Subcutaneous abdominal adipose tissue (tissue), 5 donors: ENCODE measurements around the gene OAS2.
"Not testable (repeated sequence)": the region's sequence is repeated elsewhere in the genome, so short reads cannot be mapped to it uniquely, and the experiment has no call there.

Experiments used
- H3K27ac ChIP-seq: one replicate; pipeline ENCODE4 v1.7.0; 2013; ENCODE audit warnings: low read depth, mild to moderate bottlenecking, inconsistent platforms, low read length, moderate library complexity
- H3K27me3 ChIP-seq, 5 donors: one replicate each; pipeline ENCODE4 v1.7.0; 2013; ENCODE audit warnings: low read length in 5 of 5, inconsistent platforms in 1 of 5; ENCODE audit not compliant: control insufficient read depth in 5 of 5, insufficient read depth in 4 of 5
- H3K36me3 ChIP-seq, 5 donors: one replicate each; pipeline ENCODE4 v1.7.0; 2013; ENCODE audit warnings: low read length in 5 of 5; ENCODE audit not compliant: control insufficient read depth in 5 of 5, insufficient read depth in 5 of 5
- H3K4me1 ChIP-seq, 5 donors: one replicate each; pipeline ENCODE4 v1.7.0; 2013; ENCODE audit warnings: low read length in 5 of 5, mild to moderate bottlenecking in 3 of 5, moderate library complexity in 1 of 5; ENCODE audit not compliant: control insufficient read depth in 5 of 5, insufficient read depth in 5 of 5
- H3K4me3 ChIP-seq, 5 donors: one replicate each; pipeline ENCODE4 v1.7.0; 2013; ENCODE audit warnings: low read length in 5 of 5, low read depth in 1 of 5
- H3K9ac ChIP-seq, 5 donors: one replicate each; pipeline ENCODE4 v1.7.0; 2013; ENCODE audit warnings: low read length in 5 of 5, mild to moderate bottlenecking in 4 of 5, moderate library complexity in 3 of 5
- H3K9me3 ChIP-seq, 5 donors: one replicate each; pipeline ENCODE4 v1.7.0; 2013; ENCODE audit warnings: low read length in 5 of 5; ENCODE audit not compliant: control insufficient read depth in 5 of 5
- donor health status: healthy.
- donor health status: healthy.
- donor health status: healthy.
- donor health status: healthy.
- donor health status: healthy.

Gene OAS2

GRCh38 chr12:112977139-112977538 lies 1.2 kb upstream of the OAS2 start:
- Histone ChIP-seq H3K27ac (no peak overlapping the region), H3K9ac (peak overlapping the region in 1 of 5 donors; percentile 4), H3K27me3 (no peaks in the 10 kb centered on the region), H3K4me1 (peaks cover 2 to 31% (median 27%) of the 10 kb centered on the region in 5 donors), H3K36me3 (no peaks in the 10 kb centered on the region), H3K9me3 (peaks cover 0 to under 1% (median 0%) of the 10 kb centered on the region in 5 donors), H3K4me3 (no peak overlapping the region)

- peak overlapping the region; percentile 71 to 96 (median 77) for H3K4me3 ChIP-seq
- peak overlapping the region in 4 of 5 donors; percentile 4 to 74 (median 72) for H3K9ac ChIP-seq
- H3K36me3 ChIP-seq = no peaks in the 10 kb centered on the region
- peak overlapping the region; percentile 80 for H3K27ac ChIP-seq
- no peaks in the 10 kb centered on the region for H3K27me3 ChIP-seq
- peaks cover 2 to 31% (median 27%) of the 10 kb centered on the region in 5 donors for H3K4me1 ChIP-seq
- peaks cover 0 to 3% (median 0%) of the 10 kb centered on the region in 5 donors for H3K9me3 ChIP-seq
Measured at GRCh38 chr12:112977641-112978040, 678 bp upstream of the OAS2 start.

GRCh38 chr12:112979041-112979680 lies 842 bp downstream of the OAS2 start:
- H3K4me3 ChIP-seq = peak overlapping the region; percentile 71 to 96 (median 77)
- H3K9me3 ChIP-seq = peaks cover 0 to 3% (median 0%) of the 10 kb centered on the region in 5 donors
- H3K4me1 ChIP-seq = peaks cover 2 to 31% (median 27%) of the 10 kb centered on the region in 5 donors
- H3K27me3 ChIP-seq = no peaks in the 10 kb centered on the region
- no peaks in the 10 kb centered on the region for H3K36me3 ChIP-seq
- H3K27ac ChIP-seq = peak overlapping the region; percentile 80
- peak overlapping the region; percentile 21 to 89 (median 73) for H3K9ac ChIP-seq

- peaks cover 0 to 6% (median 0%) of the 10 kb centered on the region in 5 donors for H3K9me3 ChIP-seq
- peak overlapping the region in 3 of 5 donors; percentile 14 to 77 (median 17) for H3K4me3 ChIP-seq
- H3K36me3 ChIP-seq = no peaks in the 10 kb centered on the region
- H3K4me1 ChIP-seq = peaks cover 2 to 31% (median 27%) of the 10 kb centered on the region in 5 donors
- H3K27ac ChIP-seq = no peak overlapping the region
- H3K9ac ChIP-seq = no peak overlapping the region
- no peaks in the 10 kb centered on the region for H3K27me3 ChIP-seq
Measured at GRCh38 chr12:112980491-112981158, 2.3 kb downstream of the OAS2 start.

GRCh38 chr12:112985642-112986290 lies 7.4 kb downstream of the OAS2 start:
- H3K27ac ChIP-seq = no peak overlapping the region
- H3K9ac ChIP-seq = peak overlapping the region in 1 of 5 donors; percentile 23
- H3K27me3 ChIP-seq = no peaks in the 10 kb centered on the region
- no peak overlapping the region for H3K4me3 ChIP-seq
- peaks cover 0 to 33% (median 14%) of the 10 kb centered on the region in 5 donors for H3K36me3 ChIP-seq
- H3K9me3 ChIP-seq = peaks cover 0 to 6% (median 0%) of the 10 kb centered on the region in 5 donors
- H3K4me1 ChIP-seq = no peaks in the 10 kb centered on the region

- Histone ChIP-seq H3K36me3 (peaks cover 0 to 38% (median 14%) of the 10 kb centered on the region in 5 donors), H3K4me3 (no peak overlapping the region), H3K27ac (no peak overlapping the region), H3K4me1 (no peaks in the 10 kb centered on the region), H3K27me3 (no peaks in the 10 kb centered on the region), H3K9ac (peak overlapping the region in 1 of 5 donors; percentile 23), H3K9me3 (peaks cover 0 to 6% (median 0%) of the 10 kb centered on the region in 5 donors)
Measured at GRCh38 chr12:112986291-112986800, 8.0 kb downstream of the OAS2 start.

- no peak overlapping the region for H3K4me3 ChIP-seq
- H3K27me3 ChIP-seq = no peaks in the 10 kb centered on the region
- H3K9ac ChIP-seq = no peak overlapping the region
- H3K4me1 ChIP-seq = no peaks in the 10 kb centered on the region
- peaks cover 0 to 40% (median 14%) of the 10 kb centered on the region in 5 donors for H3K36me3 ChIP-seq
- no peak overlapping the region for H3K27ac ChIP-seq
- peaks cover 0 to 2% (median 0%) of the 10 kb centered on the region in 5 donors for H3K9me3 ChIP-seq
Measured at GRCh38 chr12:112987561-112987960, 9.2 kb downstream of the OAS2 start.

GRCh38 chr12:112988224-112988623 lies 9.9 kb downstream of the OAS2 start:
- Histone ChIP-seq H3K27ac (no peak overlapping the region), H3K4me3 (no peak overlapping the region), H3K9me3 (peaks cover 0 to 2% (median 0%) of the 10 kb centered on the region in 5 donors), H3K9ac (no peak overlapping the region), H3K4me1 (no peaks in the 10 kb centered on the region), H3K36me3 (peaks cover 0 to 40% (median 14%) of the 10 kb centered on the region in 5 donors), H3K27me3 (no peaks in the 10 kb centered on the region)

- not testable (repeated sequence) for H3K27me3 ChIP-seq, H3K4me3 ChIP-seq, H3K4me1 ChIP-seq, H3K9ac ChIP-seq, H3K27ac ChIP-seq, H3K9me3 ChIP-seq
- H3K36me3 ChIP-seq = peaks cover 0 to 40% (median 14%) of the 10 kb centered on the region in 5 donors
Measured at GRCh38 chr12:112988823-112989385, 10.6 kb downstream of the OAS2 start.
